Mononuclear cell (primary cell): ENCODE results near the gene NSUN6. TPM values are rescaled to one million over a fixed set of nuclear protein-coding genes. Genes with fewer than 3 reads are reported as not detected.
"Not testable (repeated sequence)": the region's sequence is repeated elsewhere in the genome, so short reads cannot be mapped to it uniquely, and the experiment has no call there.

ENCODE experiments used
- H3K27me3 ChIP-seq: 2 replicates; pipeline ENCODE4 v1.6.0; 2011; ENCODE audit warnings: low read length, control low read depth; ENCODE audit not compliant: insufficient read depth
- H3K4me1 ChIP-seq: 2 replicates; pipeline ENCODE4 v1.5.1; 2011; ENCODE audit warnings: mild to moderate bottlenecking, low read length, control low read depth; ENCODE audit not compliant: insufficient read depth
- H3K4me3 ChIP-seq: 2 replicates; pipeline ENCODE4 v1.5.1; 2011; ENCODE audit warnings: mild to moderate bottlenecking, low read length, moderate library complexity
- H3K9me3 ChIP-seq: 2 replicates; pipeline ENCODE4 v1.5.1; 2011; ENCODE audit warnings: low read depth, mild to moderate bottlenecking, control low read depth, low read length
- total RNA-seq: library from RNA; depleted of rRNA; stranded (reverse); fragments of >200 nt; gene quantifications from one replicate; pipeline ENCODE4 v1.2.3, GENCODE V29; 2012

NSUN6 gene
- total RNA-seq, 1 donor: 17.3 TPM

- not testable (repeated sequence) for H3K4me1 ChIP-seq, H3K9me3 ChIP-seq, H3K4me3 ChIP-seq, H3K27me3 ChIP-seq
These were observed 11.7 kb downstream of the NSUN6 start for GRCh38 chr10:18639719-18640118.

- not testable (repeated sequence) for H3K27me3 ChIP-seq, H3K4me1 ChIP-seq
These were observed 14.0 kb downstream of the NSUN6 start for GRCh38 chr10:18637400-18637799.

GRCh38 chr10:18635995-18636394, 15.4 kb downstream of the NSUN6 start:
- Histone ChIP-seq H3K4me1 (no peaks in the 10 kb centered on the region), H3K27me3 (no peaks in the 10 kb centered on the region), H3K4me3 (no peak overlapping the region), H3K9me3 (no peaks in the 10 kb centered on the region)

More at GRCh38 chr10:18637400-18637799, 14.0 kb downstream of the NSUN6 start:
- H3K4me3 ChIP-seq, H3K9me3 ChIP-seq: not testable (repeated sequence)

GRCh38 chr10:18632500-18632899, 18.9 kb downstream of the NSUN6 start:
- not testable (repeated sequence) for H3K4me1 ChIP-seq, H3K4me3 ChIP-seq, H3K27me3 ChIP-seq, H3K9me3 ChIP-seq

- H3K9me3 ChIP-seq, H3K4me1 ChIP-seq, H3K27me3 ChIP-seq: not testable (repeated sequence)
- H3K4me3 ChIP-seq: peak overlapping the region; percentile 40
These were observed 23.9 kb downstream of the NSUN6 start for GRCh38 chr10:18627452-18628018.

GRCh38 chr10:18625886-18626285, 25.5 kb downstream of the NSUN6 start:
- Histone ChIP-seq H3K9me3 (no peaks in the 10 kb centered on the region), H3K4me1 (no peaks in the 10 kb centered on the region), H3K4me3 (no peak overlapping the region), H3K27me3 (no peaks in the 10 kb centered on the region)

- H3K4me1 ChIP-seq, H3K27me3 ChIP-seq, H3K4me3 ChIP-seq, H3K9me3 ChIP-seq: not testable (repeated sequence)
These were observed 27.7 kb downstream of the NSUN6 start for GRCh38 chr10:18623671-18624070.

- Histone ChIP-seq H3K4me1 (no peaks in the 10 kb centered on the region), H3K9me3 (no peaks in the 10 kb centered on the region)
These were observed 30.5 kb downstream of the NSUN6 start for GRCh38 chr10:18620856-18621255.

GRCh38 chr10:18619016-18619415, 32.4 kb downstream of the NSUN6 start:
- H3K4me1 ChIP-seq: no peaks in the 10 kb centered on the region
- H3K27me3 ChIP-seq: no peaks in the 10 kb centered on the region
- H3K4me3 ChIP-seq: no peak overlapping the region
- H3K9me3 ChIP-seq: no peaks in the 10 kb centered on the region

More at GRCh38 chr10:18620856-18621255, 30.5 kb downstream of the NSUN6 start:
- H3K4me3 ChIP-seq: no peak overlapping the region
- no peaks in the 10 kb centered on the region for H3K27me3 ChIP-seq

GRCh38 chr10:18616337-18616736, 35.0 kb downstream of the NSUN6 start:
- Histone ChIP-seq H3K4me3 (no peak overlapping the region), H3K4me1 (no peaks in the 10 kb centered on the region), H3K9me3 (no peaks in the 10 kb centered on the region), H3K27me3 (no peaks in the 10 kb centered on the region)

GRCh38 chr10:18615618-18616017, 35.8 kb downstream of the NSUN6 start:
- Histone ChIP-seq H3K4me3 (no peak overlapping the region), H3K4me1 (no peaks in the 10 kb centered on the region), H3K9me3 (no peaks in the 10 kb centered on the region), H3K27me3 (no peaks in the 10 kb centered on the region)

GRCh38 chr10:18611168-18611567, 40.2 kb downstream of the NSUN6 start:
- no peak overlapping the region for H3K4me3 ChIP-seq
- no peaks in the 10 kb centered on the region for H3K4me1 ChIP-seq
- no peaks in the 10 kb centered on the region for H3K27me3 ChIP-seq
- H3K9me3 ChIP-seq: no peaks in the 10 kb centered on the region

- Histone ChIP-seq H3K27me3 (no peaks in the 10 kb centered on the region), H3K4me1 (no peaks in the 10 kb centered on the region), H3K9me3 (no peaks in the 10 kb centered on the region), H3K4me3 (no peak overlapping the region)
These were observed 40.9 kb downstream of the NSUN6 start for GRCh38 chr10:18610517-18610916.

- H3K4me3 ChIP-seq: no peak overlapping the region
- no peaks in the 10 kb centered on the region for H3K4me1 ChIP-seq
- H3K9me3 ChIP-seq: no peaks in the 10 kb centered on the region
- no peaks in the 10 kb centered on the region for H3K27me3 ChIP-seq
These were observed 42.8 kb downstream of the NSUN6 start for GRCh38 chr10:18608596-18608995.

- H3K4me3 ChIP-seq: no peak overlapping the region
- no peaks in the 10 kb centered on the region for H3K9me3 ChIP-seq
- no peaks in the 10 kb centered on the region for H3K4me1 ChIP-seq
- H3K27me3 ChIP-seq: no peaks in the 10 kb centered on the region
These were observed 43.6 kb downstream of the NSUN6 start for GRCh38 chr10:18607503-18608378.
